Keratinocyte (primary cell): ENCODE data around the gene TNP2. TPM values are rescaled to one million over a fixed set of nuclear protein-coding genes. Genes with fewer than 3 reads are reported as not detected.

Experiments used
- DNase-seq: peaks from one replicate; pipeline ENCODE4 v3.0.0-alpha.2; 2011; ENCODE audit warnings: low read depth, missing footprints, low spot score
- FAIRE-seq: peaks from 2 replicates; lab custom pipeline; 2011; peaks lifted over from hg19 to GRCh38; lab: Jason Lieb, UNC
- H2AFZ ChIP-seq: 2 replicates; pipeline ENCODE4 v1.6.0; 2012; ENCODE audit warnings: low read length, control low read depth, inconsistent platforms; ENCODE audit not compliant: control insufficient read depth
- H3K27ac ChIP-seq: 2 replicates; pipeline ENCODE4 v1.5.1; 2011; ENCODE audit warnings: low read length; ENCODE audit not compliant: control insufficient read depth, insufficient read depth
- H3K27me3 ChIP-seq: 3 replicates; pipeline ENCODE4 v1.6.0; 2011; ENCODE audit warnings: low read length; ENCODE audit not compliant: control insufficient read depth, insufficient read depth; ENCODE audit errors: extremely low read depth
- H3K36me3 ChIP-seq, 2 experiments: 2 replicates in 1 of 2; 3 replicates in 1 of 2; pipeline ENCODE4 v1.5.1; 2011; ENCODE audit warnings: low read length in 2 of 2, mild to moderate bottlenecking in 1 of 2; ENCODE audit not compliant: control insufficient read depth in 2 of 2, insufficient read depth in 2 of 2; ENCODE audit errors: extremely low read depth in 1 of 2
- H3K4me1 ChIP-seq: 3 replicates; pipeline ENCODE4 v1.5.1; 2011; ENCODE audit warnings: low read length; ENCODE audit not compliant: control insufficient read depth, insufficient read depth; ENCODE audit errors: extremely low read depth
- H3K4me2 ChIP-seq: 3 replicates; pipeline ENCODE4 v1.6.0; 2011; ENCODE audit warnings: low read depth, low read length; ENCODE audit not compliant: control insufficient read depth, insufficient read depth; ENCODE audit errors: extremely low read depth
- H3K4me3 ChIP-seq, 3 experiments: fragments of 200-600 bp in 1 of 3; sonication (generic) in 1 of 3; 2 replicates in 2 of 3; 3 replicates in 1 of 3; pipeline ENCODE4 v1.5.1; 2011 to 2016; ENCODE audit warnings: low read length in 3 of 3, mild to moderate bottlenecking in 3 of 3, control low read depth in 2 of 3, inconsistent platforms in 1 of 3, low read depth in 1 of 3, mixed read lengths in 1 of 3, mixed run types in 1 of 3, moderate library complexity in 1 of 3; ENCODE audit not compliant: control insufficient read depth in 2 of 3, insufficient read depth in 2 of 3; ENCODE audit errors: extremely low read depth in 1 of 3
- H3K79me2 ChIP-seq: 2 replicates; pipeline ENCODE4 v1.6.0; 2012; ENCODE audit warnings: low read length; ENCODE audit not compliant: control insufficient read depth, insufficient read depth
- H3K9ac ChIP-seq: 3 replicates; pipeline ENCODE4 v1.6.0; 2011; ENCODE audit warnings: low read length; ENCODE audit not compliant: control insufficient read depth, insufficient read depth; ENCODE audit errors: extremely low read depth
- H3K9me1 ChIP-seq: 3 replicates; pipeline ENCODE4 v1.6.0; 2011; ENCODE audit warnings: low read length; ENCODE audit not compliant: control insufficient read depth, insufficient read depth; ENCODE audit errors: extremely low read depth
- H3K9me3 ChIP-seq: 2 replicates; pipeline ENCODE4 v1.5.1; 2012; ENCODE audit warnings: low read depth, low read length; ENCODE audit not compliant: control insufficient read depth
- H4K20me1 ChIP-seq: 3 replicates; pipeline ENCODE4 v1.6.0; 2011; ENCODE audit warnings: low read length; ENCODE audit not compliant: control insufficient read depth, insufficient read depth; ENCODE audit errors: extremely low read depth
- CTCF ChIP-seq, 3 experiments: IDR thresholded peaks in 1 of 3; conservative IDR thresholded peaks in 1 of 3; optimal IDR thresholded peaks in 1 of 3; 2 replicates in 2 of 3; 3 replicates in 1 of 3; pipeline versions ENCODE3 to v1.5.1; 2011; ENCODE audit warnings: low read length in 3 of 3, mild to moderate bottlenecking in 3 of 3, moderate library complexity in 2 of 3, control low read depth in 1 of 3, inconsistent platforms in 1 of 3; ENCODE audit not compliant: insufficient read depth in 2 of 3; ENCODE audit errors: extremely low read depth in 1 of 3
- EZH2 ChIP-seq: IDR thresholded peaks from one replicate; pipeline ENCODE4 v1.6.1; 2012; ENCODE audit warnings: inconsistent platforms, mild to moderate bottlenecking, low read length, moderate library complexity
- dilution Hi-C: fragments of 300-500 bp; cut with MboI; formaldehyde crosslinking; loops from one replicate; pipeline ENCODE4 v1.7.0; 2020; ENCODE audit warnings: low sequenced_read_pairs; ENCODE audit not compliant: extremely low pct_ligation_motif_present
- polyA plus RNA-seq, 5 experiments: library from polyadenylated mRNA; depleted of rRNA in 3 of 5; stranded (reverse) in 3 of 5; stranded (forward) in 1 of 5; unstranded in 1 of 5; fragments of >200 nt; gene quantifications; 1 replicate in 1 of 5; 2 replicates in 3 of 5; 3 replicates in 1 of 5; pipeline versions ENCODE4 v1.2.1 to v1.2.3, GENCODE V29; 2011 to 2012; ENCODE audit warnings: missing spikeins in 2 of 5, low read depth in 1 of 5, low replicate concordance in 1 of 5

The TNP2 gene
- polyA plus RNA-seq, 1 donor (not counting 4 experiments of a cell fraction or from before 2014, with no cell fraction given): not detected

- no peaks in the 10 kb centered on the region for H3K36me3 ChIP-seq
- H3K9ac ChIP-seq: no peak overlapping the region
- H3K4me2 ChIP-seq: no peak overlapping the region
- no peaks in the 10 kb centered on the region for H3K9me1 ChIP-seq
- TF ChIP-seq EZH2: no peak
- TF ChIP-seq CTCF (optimal IDR thresholded peaks at IDR 0.05 in 1 of 3, IDR thresholded peaks at IDR 0.05 in 1 of 3, conservative IDR thresholded peaks at IDR 0.05 in 1 of 3; ENCODE audit: extremely low read depth in 1 of 3, insufficient read depth in 2 of 3, low read length in 3 of 3): no peak
- no peaks in the 10 kb centered on the region for H3K4me1 ChIP-seq
- no peaks in the 10 kb centered on the region for H3K79me2 ChIP-seq
- no peaks in the 10 kb centered on the region for H3K9me3 ChIP-seq
- H3K27me3 ChIP-seq: no peaks in the 10 kb centered on the region
- FAIRE-seq (no peak), DNase-seq (no peak)
- no peak overlapping the region for H3K27ac ChIP-seq
- no peak overlapping the region for H2AFZ ChIP-seq
- H3K4me3 ChIP-seq: no peak overlapping the region
- dilution Hi-C loops: no loop called here
- no peaks in the 10 kb centered on the region for H4K20me1 ChIP-seq
These were observed 29.2 kb downstream of the TNP2 start for GRCh38 chr16:11239644-11240632.

- Histone ChIP-seq H2AFZ (no peak overlapping the region), H3K9me1 (no peaks in the 10 kb centered on the region), H3K79me2 (no peaks in the 10 kb centered on the region), H3K36me3 (no peaks in the 10 kb centered on the region), H3K9ac (no peak overlapping the region), H3K4me2 (no peak overlapping the region), H3K27me3 (no peaks in the 10 kb centered on the region), H3K27ac (no peak overlapping the region), H4K20me1 (no peaks in the 10 kb centered on the region), H3K9me3 (no peaks in the 10 kb centered on the region), H3K4me3 (no peak overlapping the region), H3K4me1 (peaks cover 4% of the 10 kb centered on the region)
- DNase-seq: no peak
- dilution Hi-C loops: no loop called here
- FAIRE-seq: no peak
- no peak for TF ChIP-seq EZH2
- no peak for TF ChIP-seq CTCF (optimal IDR thresholded peaks at IDR 0.05 in 1 of 3, IDR thresholded peaks at IDR 0.05 in 1 of 3, conservative IDR thresholded peaks at IDR 0.05 in 1 of 3; ENCODE audit: extremely low read depth in 1 of 3, insufficient read depth in 2 of 3, low read length in 3 of 3)
These were observed 30.6 kb downstream of the TNP2 start for GRCh38 chr16:11238272-11239202.
